ENCODE data around the gene B3GNT2.

DNA sequence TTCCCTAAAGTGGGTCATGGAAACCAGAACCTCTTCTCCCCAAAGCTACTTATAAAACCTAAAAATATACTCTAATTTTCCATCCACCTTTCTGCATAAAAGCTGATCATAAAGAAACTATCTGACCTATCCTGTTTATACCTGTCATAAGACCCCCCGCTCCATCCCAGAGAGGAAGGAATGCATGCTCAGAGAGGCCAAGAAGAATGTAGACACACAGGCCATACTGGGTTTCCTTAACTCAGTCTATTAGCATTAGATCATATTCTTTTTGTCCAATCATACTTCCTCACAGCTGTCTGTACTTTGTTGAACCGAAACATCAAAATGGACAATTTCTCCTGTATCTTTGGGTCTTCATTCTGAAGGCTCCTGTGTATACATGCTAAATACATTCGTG, 52.3 kb downstream of the B3GNT2 start:
- TF ChIP-seq, protein P1, sequence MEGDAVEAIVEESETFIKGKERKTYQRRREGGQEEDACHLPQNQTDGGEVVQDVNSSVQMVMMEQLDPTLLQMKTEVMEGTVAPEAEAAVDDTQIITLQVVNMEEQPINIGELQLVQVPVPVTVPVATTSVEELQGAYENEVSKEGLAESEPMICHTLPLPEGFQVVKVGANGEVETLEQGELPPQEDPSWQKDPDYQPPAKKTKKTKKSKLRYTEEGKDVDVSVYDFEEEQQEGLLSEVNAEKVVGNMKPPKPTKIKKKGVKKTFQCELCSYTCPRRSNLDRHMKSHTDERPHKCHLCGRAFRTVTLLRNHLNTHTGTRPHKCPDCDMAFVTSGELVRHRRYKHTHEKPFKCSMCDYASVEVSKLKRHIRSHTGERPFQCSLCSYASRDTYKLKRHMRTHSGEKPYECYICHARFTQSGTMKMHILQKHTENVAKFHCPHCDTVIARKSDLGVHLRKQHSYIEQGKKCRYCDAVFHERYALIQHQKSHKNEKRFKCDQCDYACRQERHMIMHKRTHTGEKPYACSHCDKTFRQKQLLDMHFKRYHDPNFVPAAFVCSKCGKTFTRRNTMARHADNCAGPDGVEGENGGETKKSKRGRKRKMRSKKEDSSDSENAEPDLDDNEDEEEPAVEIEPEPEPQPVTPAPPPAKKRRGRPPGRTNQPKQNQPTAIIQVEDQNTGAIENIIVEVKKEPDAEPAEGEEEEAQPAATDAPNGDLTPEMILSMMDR (tag by site-specific recombination; IDR thresholded peaks at IDR 0.05): no peak
- TF ChIP-seq GFI1B (tag by site-specific recombination; IDR thresholded peaks at IDR 0.05) (no peak), ZNF341 (tag by site-specific recombination; IDR thresholded peaks at IDR 0.05; ENCODE audit: low read depth) (no peak), IKZF3 (tag by site-specific recombination; IDR thresholded peaks at IDR 0.05) (no peak), YY1 (tag by site-specific recombination; IDR thresholded peaks at IDR 0.05) (no peak), ZNF335 (tag by site-specific recombination; conservative IDR thresholded peaks at IDR 0.05) (no peak), ZNF138 (tag by site-specific recombination; IDR thresholded peaks at IDR 0.05; ENCODE audit: borderline replicate concordance) (no peak)
- TF ChIP-seq, protein P2, sequence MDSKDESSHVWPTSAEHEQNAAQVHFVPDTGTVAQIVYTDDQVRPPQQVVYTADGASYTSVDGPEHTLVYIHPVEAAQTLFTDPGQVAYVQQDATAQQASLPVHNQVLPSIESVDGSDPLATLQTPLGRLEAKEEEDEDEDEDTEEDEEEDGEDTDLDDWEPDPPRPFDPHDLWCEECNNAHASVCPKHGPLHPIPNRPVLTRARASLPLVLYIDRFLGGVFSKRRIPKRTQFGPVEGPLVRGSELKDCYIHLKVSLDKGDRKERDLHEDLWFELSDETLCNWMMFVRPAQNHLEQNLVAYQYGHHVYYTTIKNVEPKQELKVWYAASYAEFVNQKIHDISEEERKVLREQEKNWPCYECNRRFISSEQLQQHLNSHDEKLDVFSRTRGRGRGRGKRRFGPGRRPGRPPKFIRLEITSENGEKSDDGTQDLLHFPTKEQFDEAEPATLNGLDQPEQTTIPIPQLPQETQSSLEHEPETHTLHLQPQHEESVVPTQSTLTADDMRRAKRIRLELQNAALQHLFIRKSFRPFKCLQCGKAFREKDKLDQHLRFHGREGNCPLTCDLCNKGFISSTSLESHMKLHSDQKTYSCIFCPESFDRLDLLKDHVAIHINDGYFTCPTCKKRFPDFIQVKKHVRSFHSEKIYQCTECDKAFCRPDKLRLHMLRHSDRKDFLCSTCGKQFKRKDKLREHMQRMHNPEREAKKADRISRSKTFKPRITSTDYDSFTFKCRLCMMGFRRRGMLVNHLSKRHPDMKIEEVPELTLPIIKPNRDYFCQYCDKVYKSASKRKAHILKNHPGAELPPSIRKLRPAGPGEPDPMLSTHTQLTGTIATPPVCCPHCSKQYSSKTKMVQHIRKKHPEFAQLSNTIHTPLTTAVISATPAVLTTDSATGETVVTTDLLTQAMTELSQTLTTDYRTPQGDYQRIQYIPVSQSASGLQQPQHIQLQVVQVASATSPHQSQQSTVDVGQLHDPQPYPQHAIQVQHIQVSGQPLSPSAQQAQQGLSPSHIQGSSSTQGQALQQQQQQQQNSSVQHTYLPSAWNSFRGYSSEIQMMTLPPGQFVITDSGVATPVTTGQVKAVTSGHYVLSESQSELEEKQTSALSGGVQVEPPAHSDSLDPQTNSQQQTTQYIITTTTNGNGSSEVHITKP (tag by site-specific recombination; IDR thresholded peaks at IDR 0.05): no peak
